Common myeloid progenitor, CD34-positive (primary cell): Measurements from ENCODE around the gene DKK2. TPM values are rescaled to one million over a fixed set of nuclear protein-coding genes. Genes with fewer than 3 reads are reported as not detected.
A peak's percentile ranks its signal among the peaks of the same experiment; 100 is the strongest.

ENCODE experiments used
- CTCF ChIA-PET: fragments of 350-600 bp; sonication (Branson Sonifier 250); formaldehyde crosslinking; loops from one replicate; lab custom pipeline; 2021; ENCODE audit warnings: antibody characterized with exemption; lab: Charles Lee
- POLR2A ChIA-PET: fragments of 350-600 bp; sonication (Branson Sonifier 250); formaldehyde crosslinking; loops from one replicate; lab custom pipeline; 2021; ENCODE audit warnings: antibody characterized with exemption; lab: Charles Lee
- DNase-seq, 3 donors: peaks; one replicate each; pipeline versions ENCODE4 v3.0.0 to v3.0.0-alpha.2; 2013
- H3K27ac ChIP-seq, 2 experiments: 1 replicate in 1 of 2; 2 replicates in 1 of 2; pipeline ENCODE4 v1.7.0; 2013; ENCODE audit warnings: inconsistent platforms in 2 of 2, low read length in 2 of 2, mild to moderate bottlenecking in 2 of 2, low read depth in 1 of 2, moderate library complexity in 1 of 2; ENCODE audit not compliant: severe bottlenecking in 2 of 2, insufficient read depth in 1 of 2, poor library complexity in 1 of 2
- H3K27me3 ChIP-seq, 5 experiments: replicated peaks in 2 of 5; 1 replicate in 3 of 5; 2 replicates in 2 of 5; pipeline versions ENCODE4 v1.6.1 to v1.7.0; 2013; ENCODE audit warnings: low read length in 4 of 5, mild to moderate bottlenecking in 2 of 5, moderate library complexity in 2 of 5, inconsistent platforms in 1 of 5; ENCODE audit not compliant: insufficient read depth in 5 of 5, control insufficient read depth in 4 of 5
- H3K36me3 ChIP-seq, 4 experiments: 1 replicate in 2 of 4; 2 replicates in 2 of 4; pipeline versions ENCODE4 v1.6.1 to v1.7.0; 2013; ENCODE audit warnings: low read length in 3 of 4, control low read depth in 1 of 4, mild to moderate bottlenecking in 1 of 4; ENCODE audit not compliant: control insufficient read depth in 4 of 4, insufficient read depth in 4 of 4
- H3K4me1 ChIP-seq, 4 experiments: 1 replicate in 3 of 4; 2 replicates in 1 of 4; pipeline versions ENCODE4 v1.6.1 to v1.7.1; 2013; ENCODE audit warnings: low read length in 3 of 4, mild to moderate bottlenecking in 3 of 4, control low read depth in 1 of 4, inconsistent platforms in 1 of 4, moderate library complexity in 1 of 4; ENCODE audit not compliant: control insufficient read depth in 4 of 4, insufficient read depth in 4 of 4; ENCODE audit errors: control extremely low read depth in 1 of 4
- H3K4me3 ChIP-seq, 7 experiments: 1 replicate in 4 of 7; 2 replicates in 3 of 7; pipeline versions ENCODE4 v1.5.1 to v1.7.0; 2013; ENCODE audit warnings: mild to moderate bottlenecking in 7 of 7, low read length in 6 of 7, moderate library complexity in 6 of 7, inconsistent platforms in 2 of 7, low read depth in 2 of 7, control low read depth in 1 of 7; ENCODE audit not compliant: insufficient read depth in 4 of 7, control insufficient read depth in 1 of 7; ENCODE audit errors: extremely low read depth in 1 of 7
- H3K9me3 ChIP-seq, 5 experiments: 1 replicate in 4 of 5; 2 replicates in 1 of 5; pipeline versions ENCODE4 v1.6.1 to v1.7.1; 2013; ENCODE audit warnings: low read length in 4 of 5, mild to moderate bottlenecking in 2 of 5, inconsistent platforms in 1 of 5, low read depth in 1 of 5, moderate library complexity in 1 of 5; ENCODE audit not compliant: control insufficient read depth in 4 of 5, insufficient read depth in 2 of 5; ENCODE audit errors: control extremely low read depth in 1 of 5
- WGBS: methylation state at CpG from one replicate; pipeline ENCODE4 v1.1.5; 2013; ENCODE audit not compliant: insufficient coverage; 5-methylcytosine and 5-hydroxymethylcytosine counted together
- polyA plus RNA-seq: library from polyadenylated mRNA; unstranded; fragments of 120-200 nt; gene quantifications from one replicate; pipeline ENCODE4 v1.2.1, GENCODE V29; 2013

The DKK2 gene
- not detected for polyA plus RNA-seq

- DNase-seq = peak in 2 of 3 donors; percentile 56 to 63
- CTCF ChIA-PET = interaction anchor here (1.2 to 1.8 kb wide), 2 partner anchors 9 to 25 kb away, joined by 3 to 6 read pairs; no protein-coding TSS in a partner anchor
- H3K27me3 ChIP-seq = peaks cover 7 to 79% (median 53%) of the 10 kb centered on the region in 5 experiments
These were observed at the start of gene DKK2 for GRCh38 chr4:107035819-107036583. Gene DKK2 (minus strand): TSS chr4:107036313. CDS start chr4:107035591, 722 bp downstream.

GRCh38 chr4:107077192-107077591 is 41.1 kb upstream of the DKK2 start:
- no peak for DNase-seq
- CTCF ChIA-PET = no interaction called here
- POLR2A ChIA-PET = no interaction called here
- WGBS = 100% methylated on average over 4 of the region's 4 CpGs
- Histone ChIP-seq H3K4me3 (no peak overlapping the region), H3K27me3 (no peaks in the 10 kb centered on the region), H3K4me1 (no peaks in the 10 kb centered on the region), H3K9me3 (no peaks in the 10 kb centered on the region), H3K36me3 (no peaks in the 10 kb centered on the region), H3K27ac (no peak overlapping the region)

More at GRCh38 chr4:107035819-107036583, at the start of gene DKK2:
- Histone ChIP-seq H3K36me3 (no peaks in the 10 kb centered on the region), H3K9me3 (no peaks in the 10 kb centered on the region), H3K4me3 (peak within 1 kb of the TSS in 6 of 7 experiments; percentile 43 to 79 (median 62)), H3K27ac (no peak within 1 kb of the TSS), H3K4me1 (peaks cover 12 to 38% (median 36%) of the 10 kb centered on the region in 4 experiments)
- 1% methylated on average over 35 of the region's 40 CpGs for WGBS
- POLR2A ChIA-PET = no interaction called here

DNA sequence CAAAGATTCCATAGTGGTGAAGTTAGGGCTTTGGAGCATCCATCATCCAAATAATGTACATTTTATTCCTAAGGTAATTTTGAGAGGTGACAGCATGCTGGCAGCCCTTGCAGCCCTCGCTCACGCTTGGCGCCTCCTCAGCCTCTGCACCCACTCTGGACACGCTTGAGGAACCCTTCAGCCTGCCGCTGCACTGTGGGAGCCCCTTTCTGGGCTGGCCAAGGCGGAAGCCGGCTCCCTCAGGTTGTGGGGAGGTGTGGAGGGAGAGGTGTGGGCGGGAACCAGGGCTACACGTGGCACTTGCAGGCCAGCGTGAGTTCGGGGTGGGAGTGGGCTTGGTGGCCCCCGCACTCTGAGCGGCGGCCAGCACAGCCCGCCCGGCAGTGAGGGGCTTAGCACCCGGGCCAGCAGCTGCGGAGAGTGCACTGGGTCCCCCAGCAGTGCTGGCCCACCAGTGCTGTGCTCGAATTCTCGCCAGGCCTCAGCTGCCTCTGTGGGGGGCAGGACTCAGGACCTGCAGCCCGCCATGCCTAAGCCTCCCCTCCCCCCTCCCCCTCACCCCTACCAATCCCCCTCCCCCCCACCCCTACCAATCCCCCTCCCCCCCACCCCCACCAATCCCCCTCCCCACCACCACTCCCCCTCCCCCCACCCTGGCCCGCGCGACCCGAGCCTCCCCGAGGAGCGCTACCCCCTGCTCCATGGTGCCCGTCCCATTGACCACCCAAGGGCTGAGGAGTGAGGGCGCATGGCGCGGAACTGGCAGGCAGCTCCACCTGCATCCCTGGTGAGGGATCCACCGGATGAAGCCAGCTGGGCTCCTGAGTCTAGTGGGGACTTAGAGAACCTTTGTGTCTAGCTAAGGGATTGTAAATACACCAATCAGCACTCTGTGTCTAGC is 37.0 kb upstream of the DKK2 start:
- no peaks in the 10 kb centered on the region for H3K4me1 ChIP-seq
- ChIA-PET POLR2A (no interaction called here), CTCF (no interaction called here)
- H3K9me3 ChIP-seq = no peaks in the 10 kb centered on the region
- no peak overlapping the region for H3K27ac ChIP-seq
- no peaks in the 10 kb centered on the region for H3K36me3 ChIP-seq
- 93% methylated on average over 16 of the region's 32 CpGs for WGBS
- no peaks in the 10 kb centered on the region for H3K27me3 ChIP-seq
- no peak overlapping the region for H3K4me3 ChIP-seq
- DNase-seq = no peak

DNA sequence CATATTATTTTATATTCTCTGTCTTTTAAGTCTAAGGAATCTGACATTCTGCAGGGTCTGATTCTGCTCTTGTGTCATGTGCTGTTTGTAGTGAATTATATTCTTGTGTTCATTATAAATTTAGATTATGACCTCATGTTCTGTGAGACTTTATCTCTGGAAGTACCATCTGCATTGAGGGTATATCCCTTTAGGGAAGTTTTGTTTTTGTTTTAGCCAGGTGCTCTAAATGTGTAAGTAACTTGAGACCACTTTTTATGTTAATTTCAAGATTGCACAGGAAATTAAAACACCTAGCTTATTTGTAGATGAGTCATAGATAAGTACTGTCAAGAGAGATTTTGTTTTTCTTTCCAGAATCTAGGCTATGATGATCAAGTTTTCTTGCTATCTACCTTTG is 35.0 kb upstream of the DKK2 start:
- H3K27me3 ChIP-seq = no peaks in the 10 kb centered on the region
- CTCF ChIA-PET = interaction anchor here (0.7 kb wide), 1 partner anchor 31 kb away, joined by 3 read pairs; no protein-coding TSS in a partner anchor
- no peak for DNase-seq

GRCh38 chr4:107069049-107069448 is 32.9 kb upstream of the DKK2 start:
- no peaks in the 10 kb centered on the region for H3K36me3 ChIP-seq
- ChIA-PET CTCF (no interaction called here), POLR2A (no interaction called here)
- H3K4me1 ChIP-seq = peaks cover 0 to 5% (median 0%) of the 10 kb centered on the region in 4 experiments
- no peaks in the 10 kb centered on the region for H3K9me3 ChIP-seq
- no peak for DNase-seq
- WGBS = 100% methylated on average over 2 of the region's 3 CpGs
- no peak overlapping the region for H3K27ac ChIP-seq
- H3K4me3 ChIP-seq = no peak overlapping the region
- H3K27me3 ChIP-seq = no peaks in the 10 kb centered on the region

More for the DNA sequence above, 35.0 kb upstream of the DKK2 start:
- H3K4me3 ChIP-seq = no peak overlapping the region
- H3K4me1 ChIP-seq = no peaks in the 10 kb centered on the region
- no peaks in the 10 kb centered on the region for H3K9me3 ChIP-seq
- H3K36me3 ChIP-seq = no peaks in the 10 kb centered on the region
- H3K27ac ChIP-seq = no peak overlapping the region
- POLR2A ChIA-PET = no interaction called here

- POLR2A ChIA-PET = interaction anchor here (0.6 kb wide), 1 partner anchor 1080 kb away, joined by 3 read pairs; no protein-coding TSS in a partner anchor
- H3K4me3 ChIP-seq = no peak overlapping the region
- no peak overlapping the region for H3K27ac ChIP-seq
- H3K9me3 ChIP-seq = no peaks in the 10 kb centered on the region
- no peaks in the 10 kb centered on the region for H3K27me3 ChIP-seq
- CTCF ChIA-PET = no interaction called here
- H3K4me1 ChIP-seq = peaks cover 0 to 5% (median 0%) of the 10 kb centered on the region in 4 experiments
- DNase-seq = no peak
- H3K36me3 ChIP-seq = no peaks in the 10 kb centered on the region
- WGBS = 100% methylated on average over 1 of the region's 1 CpG
These were observed 32.0 kb upstream of the DKK2 start for GRCh38 chr4:107068116-107068515.
